Measurements from ENCODE around the gene ACTR1B.
"Not testable (repeated sequence)": the region's sequence is repeated elsewhere in the genome, so short reads cannot be mapped to it uniquely, and the experiment has no call there.

ACTR1B gene

GRCh38 chr2:97618939-97619827 is 44.7 kb downstream of the ACTR1B start:
- not testable (repeated sequence) for H3K4me3 ChIP-seq (ENCODE audit: low read length in 2 of 2); H3K27ac ChIP-seq (ENCODE audit: low read depth in 2 of 2, low read length in 2 of 2); H3K9me3 ChIP-seq (ENCODE audit: control insufficient read depth in 2 of 2, low read length in 2 of 2); H3K4me1 ChIP-seq (ENCODE audit: control insufficient read depth in 2 of 2, insufficient read depth in 2 of 2, low read length in 2 of 2); H3K36me3 ChIP-seq (ENCODE audit: control insufficient read depth in 2 of 2, insufficient read depth in 2 of 2, low read length in 2 of 2); H3K9ac ChIP-seq (ENCODE audit: low read depth in 1 of 2, low read length in 2 of 2); H3K27me3 ChIP-seq (ENCODE audit: control insufficient read depth in 2 of 2, insufficient read depth in 2 of 2, low read length in 2 of 2)

GRCh38 chr2:97617911-97618310 is 45.9 kb downstream of the ACTR1B start:
- Histone ChIP-seq H3K27ac (ENCODE audit: low read depth in 2 of 2, low read length in 2 of 2) (no peak overlapping the region), H3K4me1 (ENCODE audit: control insufficient read depth in 2 of 2, insufficient read depth in 2 of 2, low read length in 2 of 2) (no peaks in the 10 kb centered on the region), H3K4me3 (ENCODE audit: low read length in 2 of 2) (no peak overlapping the region), H3K27me3 (ENCODE audit: control insufficient read depth in 2 of 2, insufficient read depth in 2 of 2, low read length in 2 of 2) (no peaks in the 10 kb centered on the region), H3K9ac (ENCODE audit: low read depth in 1 of 2, low read length in 2 of 2) (no peak overlapping the region), H3K36me3 (ENCODE audit: control insufficient read depth in 2 of 2, insufficient read depth in 2 of 2, low read length in 2 of 2) (no peaks in the 10 kb centered on the region), H3K9me3 (ENCODE audit: control insufficient read depth in 2 of 2, low read length in 2 of 2) (no peaks in the 10 kb centered on the region)

GRCh38 chr2:97615746-97616145 is 48.1 kb downstream of the ACTR1B start:
- not testable (repeated sequence) for H3K9me3 ChIP-seq (ENCODE audit: control insufficient read depth in 2 of 2, low read length in 2 of 2); H3K4me3 ChIP-seq (ENCODE audit: low read length in 2 of 2); H3K27ac ChIP-seq (ENCODE audit: low read depth in 2 of 2, low read length in 2 of 2); H3K27me3 ChIP-seq (ENCODE audit: control insufficient read depth in 2 of 2, insufficient read depth in 2 of 2, low read length in 2 of 2); H3K9ac ChIP-seq (ENCODE audit: low read depth in 1 of 2, low read length in 2 of 2); H3K36me3 ChIP-seq (ENCODE audit: control insufficient read depth in 2 of 2, insufficient read depth in 2 of 2, low read length in 2 of 2); H3K4me1 ChIP-seq (ENCODE audit: control insufficient read depth in 2 of 2, insufficient read depth in 2 of 2, low read length in 2 of 2)

- H3K27ac ChIP-seq (ENCODE audit: low read depth in 2 of 2, low read length in 2 of 2); H3K36me3 ChIP-seq (ENCODE audit: control insufficient read depth in 2 of 2, insufficient read depth in 2 of 2, low read length in 2 of 2); H3K27me3 ChIP-seq (ENCODE audit: control insufficient read depth in 2 of 2, insufficient read depth in 2 of 2, low read length in 2 of 2): not testable (repeated sequence)
Measured at GRCh38 chr2:97611895-97612294, 51.9 kb downstream of the ACTR1B start.

GRCh38 chr2:97608745-97609144 is 55.1 kb downstream of the ACTR1B start:
- not testable (repeated sequence) for H3K9me3 ChIP-seq (ENCODE audit: control insufficient read depth in 2 of 2, low read length in 2 of 2); H3K27me3 ChIP-seq (ENCODE audit: control insufficient read depth in 2 of 2, insufficient read depth in 2 of 2, low read length in 2 of 2); H3K27ac ChIP-seq (ENCODE audit: low read depth in 2 of 2, low read length in 2 of 2); H3K4me3 ChIP-seq (ENCODE audit: low read length in 2 of 2); H3K36me3 ChIP-seq (ENCODE audit: control insufficient read depth in 2 of 2, insufficient read depth in 2 of 2, low read length in 2 of 2); H3K4me1 ChIP-seq (ENCODE audit: control insufficient read depth in 2 of 2, insufficient read depth in 2 of 2, low read length in 2 of 2); H3K9ac ChIP-seq (ENCODE audit: low read depth in 1 of 2, low read length in 2 of 2)

More at GRCh38 chr2:97611895-97612294, 51.9 kb downstream of the ACTR1B start:
- H3K4me1 ChIP-seq (ENCODE audit: control insufficient read depth in 2 of 2, insufficient read depth in 2 of 2, low read length in 2 of 2); H3K9me3 ChIP-seq (ENCODE audit: control insufficient read depth in 2 of 2, low read length in 2 of 2); H3K4me3 ChIP-seq (ENCODE audit: low read length in 2 of 2); H3K9ac ChIP-seq (ENCODE audit: low read depth in 1 of 2, low read length in 2 of 2): not testable (repeated sequence)

All from mucosa of rectum (tissue), 2 donors.